Smooth muscle cell (in vitro differentiated cells): ENCODE results near the gene RBM10. TPM values are rescaled to one million over a fixed set of nuclear protein-coding genes. Genes with fewer than 3 reads are reported as not detected.

Experiments
- DNase-seq: peaks from one replicate; lab custom pipeline; 2025; ENCODE audit not compliant: unreplicated experiment; lab: John Stamatoyannopoulos, UW
- H2AFZ ChIP-seq: fragments of 200-600 bp; sonication (generic); 2 replicates; pipeline ENCODE4 v1.6.0; 2016; ENCODE audit warnings: antibody characterized with exemption, low read depth, mild to moderate bottlenecking
- H3F3A ChIP-seq: fragments of 200-600 bp; sonication (generic); 2 replicates; pipeline ENCODE4 v1.6.0; 2017; ENCODE audit warnings: antibody characterized with exemption, low read depth
- H3K27ac ChIP-seq: fragments of 200-600 bp; sonication (generic); 2 replicates; pipeline ENCODE4 v1.5.1; 2016; ENCODE audit warnings: low read depth, mild to moderate bottlenecking
- H3K27me3 ChIP-seq: fragments of 200-600 bp; sonication (generic); 2 replicates; pipeline ENCODE4 v1.6.1; 2016; ENCODE audit warnings: low read depth, mild to moderate bottlenecking
- H3K36me3 ChIP-seq: fragments of 200-600 bp; sonication (generic); 2 replicates; pipeline ENCODE4 v1.5.1; 2016; ENCODE audit warnings: low read depth
- H3K4me1 ChIP-seq: fragments of 200-600 bp; sonication (generic); 2 replicates; pipeline ENCODE4 v1.5.1; 2016; ENCODE audit warnings: low read depth
- H3K4me2 ChIP-seq: fragments of 200-600 bp; sonication (generic); 2 replicates; pipeline ENCODE4 v1.6.0; 2016; ENCODE audit warnings: mild to moderate bottlenecking
- H3K4me3 ChIP-seq: fragments of 200-600 bp; sonication (generic); 2 replicates; pipeline ENCODE4 v1.5.1; 2016; ENCODE audit warnings: mild to moderate bottlenecking
- H3K79me2 ChIP-seq: fragments of 200-600 bp; sonication (generic); 2 replicates; pipeline ENCODE4 v1.6.0; 2016; ENCODE audit warnings: low read depth, mild to moderate bottlenecking
- H3K9ac ChIP-seq: fragments of 200-600 bp; sonication (generic); 2 replicates; pipeline ENCODE4 v1.6.0; 2016; ENCODE audit warnings: low read depth
- H3K9me3 ChIP-seq: fragments of 200-600 bp; sonication (generic); replicated peaks from 2 replicates; pipeline ENCODE4 v1.5.1; 2016; ENCODE audit warnings: low read depth
- H4K20me1 ChIP-seq: fragments of 200-600 bp; sonication (generic); 2 replicates; pipeline ENCODE4 v1.6.0; 2016; ENCODE audit warnings: low read depth
- CTCF ChIP-seq: fragments of 200-600 bp; sonication (generic); IDR thresholded peaks from 2 replicates; pipeline ENCODE4 v1.5.1; 2017; ENCODE audit warnings: borderline replicate concordance, mild to moderate bottlenecking, antibody characterized with exemption; ENCODE audit not compliant: insufficient read depth, poor library complexity, severe bottlenecking
- WGBS: methylation state at CpG from one replicate; pipeline ENCODE4 v1.1.7; 2016; ENCODE audit warnings: low lambda C conversion rate; 5-methylcytosine and 5-hydroxymethylcytosine counted together
- polyA plus RNA-seq: library from polyadenylated mRNA; unstranded; fragments of >200 nt; fragmentation: Nextera tagmentation; extraction: Ambion mirVana; gene quantifications from 2 replicates; pipeline ENCODE4 v1.2.1, GENCODE V29; 2016
- total RNA-seq: library from RNA; depleted of rRNA; stranded (reverse); fragments of >200 nt; gene quantifications from 2 replicates; pipeline ENCODE4 v1.2.3, GENCODE V29; 2014

The RBM10 gene
- total and polyA plus RNA-seq, 2 experiments from 2014 or later: 18.3 to 39.2 TPM

- Histone ChIP-seq H3K9me3 (no peaks in the 10 kb centered on the region), H3K36me3 (peaks cover 4% of the 10 kb centered on the region)
- 54% methylated on average over 10 of the region's 10 CpGs for WGBS
Observed at GRCh38 chrX:47146121-47146935, 1.3 kb downstream of the RBM10 start.

GRCh38 chrX:47146936-47147859 lies 2.2 kb downstream of the RBM10 start:
- 83% methylated on average over 12 of the region's 12 CpGs for WGBS

More at GRCh38 chrX:47146121-47146935, 1.3 kb downstream of the RBM10 start:
- Histone ChIP-seq H3K4me1 (peaks cover 6% of the 10 kb centered on the region), H2AFZ (no peak overlapping the region), H3K4me3 (peak overlapping the region; percentile 79), H3K79me2 (peaks cover 55% of the 10 kb centered on the region), H3K27ac (no peak overlapping the region), H4K20me1 (peaks cover 39% of the 10 kb centered on the region), H3K27me3 (no peaks in the 10 kb centered on the region), H3K9ac (peak overlapping the region; percentile 93), H3K4me2 (peak overlapping the region; percentile 85), H3F3A (no peaks in the 10 kb centered on the region)
- TF ChIP-seq CTCF: no peak
- DNase-seq: no peak

GRCh38 chrX:47148946-47149345 lies 3.9 kb downstream of the RBM10 start:
- Histone ChIP-seq H4K20me1 (peaks cover 62% of the 10 kb centered on the region), H2AFZ (no peak overlapping the region), H3F3A (no peaks in the 10 kb centered on the region), H3K9me3 (no peaks in the 10 kb centered on the region), H3K79me2 (peaks cover 74% of the 10 kb centered on the region), H3K27ac (no peak overlapping the region), H3K9ac (no peak overlapping the region), H3K4me3 (no peak overlapping the region), H3K27me3 (no peaks in the 10 kb centered on the region), H3K4me2 (no peak overlapping the region), H3K36me3 (peaks cover 4% of the 10 kb centered on the region), H3K4me1 (peaks cover 6% of the 10 kb centered on the region)
- no peak for TF ChIP-seq CTCF
- 78% methylated on average over 2 of the region's 2 CpGs for WGBS
- no peak for DNase-seq

More at GRCh38 chrX:47146936-47147859, 2.2 kb downstream of the RBM10 start:
- no peak for DNase-seq
- peaks cover 64% of the 10 kb centered on the region for H3K79me2 ChIP-seq
- H3K4me2 ChIP-seq: peak overlapping the region; percentile 85
- peaks cover 47% of the 10 kb centered on the region for H4K20me1 ChIP-seq
- no peaks in the 10 kb centered on the region for H3F3A ChIP-seq
- H2AFZ ChIP-seq: no peak overlapping the region
- no peak overlapping the region for H3K9ac ChIP-seq
- H3K36me3 ChIP-seq: peaks cover 4% of the 10 kb centered on the region
- H3K27ac ChIP-seq: no peak overlapping the region
- no peaks in the 10 kb centered on the region for H3K9me3 ChIP-seq
- no peaks in the 10 kb centered on the region for H3K27me3 ChIP-seq
- H3K4me3 ChIP-seq: peak overlapping the region; percentile 79
- H3K4me1 ChIP-seq: peaks cover 6% of the 10 kb centered on the region
- TF ChIP-seq CTCF: no peak
